GM23338 (cell line): ENCODE measurements around the gene CD24. TPM values are rescaled to one million over a fixed set of nuclear protein-coding genes. Genes with fewer than 3 reads are reported as not detected.

Experiments
- ATAC-seq: fragments of 200-7000 bp; cut with Tn5 transposase; 3 replicates; pipeline ENCODE4 v1.9.1; 2020
- DNase-seq: peaks from one replicate; pipeline ENCODE4 v3.0.0-alpha.2; 2015; ENCODE audit warnings: low spot score
- H2AFZ ChIP-seq: fragments of 200-600 bp; sonication (generic); 2 replicates; pipeline ENCODE4 v1.8.0; 2016; ENCODE audit warnings: antibody characterized with exemption, mild to moderate bottlenecking, moderate library complexity
- H3F3A ChIP-seq: fragments of 200-600 bp; sonication (generic); replicated peaks from 2 replicates; pipeline ENCODE4 v1.8.0; 2017; ENCODE audit warnings: antibody characterized with exemption, mixed run types, low read depth
- H3K27ac ChIP-seq: fragments of 200-600 bp; sonication (generic); 2 replicates; pipeline ENCODE4 v1.6.1; 2016; ENCODE audit warnings: low read depth
- H3K27me3 ChIP-seq: fragments of 200-600 bp; sonication (generic); 2 replicates; pipeline ENCODE4 v1.8.0; 2016; ENCODE audit warnings: mild to moderate bottlenecking, mixed run types, moderate library complexity; ENCODE audit not compliant: insufficient read depth
- H3K36me3 ChIP-seq: fragments of 200-600 bp; sonication (generic); 2 replicates; pipeline ENCODE4 v1.8.0; 2016; ENCODE audit warnings: mild to moderate bottlenecking; ENCODE audit not compliant: insufficient read depth
- H3K4me1 ChIP-seq: fragments of 200-600 bp; sonication (generic); 2 replicates; pipeline ENCODE4 v1.8.0; 2016; ENCODE audit warnings: mild to moderate bottlenecking, moderate library complexity; ENCODE audit not compliant: insufficient read depth
- H3K4me2 ChIP-seq: fragments of 200-600 bp; sonication (generic); 2 replicates; pipeline ENCODE4 v1.7.1; 2017; ENCODE audit warnings: mixed run types
- H3K4me3 ChIP-seq: fragments of 200-600 bp; sonication (generic); 2 replicates; pipeline ENCODE4 v1.6.1; 2016; ENCODE audit warnings: mixed run types
- H3K79me2 ChIP-seq: fragments of 200-600 bp; sonication (generic); replicated peaks from 2 replicates; pipeline ENCODE4 v1.8.0; 2017; ENCODE audit warnings: mild to moderate bottlenecking; ENCODE audit not compliant: insufficient read depth
- H3K9me2 ChIP-seq: fragments of 200-600 bp; sonication (generic); 2 replicates; pipeline ENCODE4 v1.8.0; 2017; ENCODE audit not compliant: insufficient read depth
- H4K20me1 ChIP-seq: fragments of 200-600 bp; sonication (generic); replicated peaks from 2 replicates; pipeline ENCODE4 v1.8.0; 2017; ENCODE audit warnings: mild to moderate bottlenecking; ENCODE audit not compliant: insufficient read depth
- H3K27ac Mint-ChIP-seq: 2 replicates; pipeline ENCODE4 v1.8.0; 2020; ENCODE audit warnings: inconsistent platforms, mild to moderate bottlenecking, moderate library complexity, mixed read lengths
- H3K27me3 Mint-ChIP-seq: 3 replicates; pipeline ENCODE4 v1.8.0; 2022; ENCODE audit warnings: low read depth, mild to moderate bottlenecking, moderate library complexity, mixed read lengths, inconsistent platforms; ENCODE audit not compliant: insufficient read depth, poor library complexity
- H3K36me3 Mint-ChIP-seq: 3 replicates; pipeline ENCODE4 v1.8.0; 2021; ENCODE audit warnings: low read depth, mild to moderate bottlenecking, inconsistent platforms, moderate library complexity, mixed read lengths
- H3K4me1 Mint-ChIP-seq: 3 replicates; pipeline ENCODE4 v1.8.0; 2020; ENCODE audit warnings: mild to moderate bottlenecking, inconsistent platforms, mixed read lengths
- H3K4me3 Mint-ChIP-seq: 3 replicates; pipeline ENCODE4 v1.8.0; 2021; ENCODE audit warnings: moderate library complexity, mild to moderate bottlenecking, inconsistent platforms, mixed read lengths
- H3K9me3 Mint-ChIP-seq: 3 replicates; pipeline ENCODE4 v1.8.0; 2020; ENCODE audit warnings: moderate library complexity, mild to moderate bottlenecking, inconsistent platforms, mixed read lengths
- CREB1 ChIP-seq: fragments of 250-450 bp; sonication (Bioruptor Pico); IDR thresholded peaks from 2 replicates; pipeline ENCODE4 v1.5.0; 2020; ENCODE audit warnings: low read depth, mild to moderate bottlenecking, moderate library complexity
- CTCF ChIP-seq, 2 experiments: fragments of 200-600 bp in 1 of 2; sonication (generic) in 1 of 2; conservative IDR thresholded peaks; 2 replicates each; pipeline versions ENCODE4 v1.5.1 to v1.6.1; 2016 to 2017; ENCODE audit warnings: antibody characterized with exemption in 2 of 2, low read depth in 2 of 2, mild to moderate bottlenecking in 2 of 2, moderate library complexity in 1 of 2
- ETS1 ChIP-seq: IDR thresholded peaks from 2 replicates; pipeline ENCODE4 v1.6.1; 2016; ENCODE audit warnings: antibody characterized with exemption
- JUNB ChIP-seq: IDR thresholded peaks from one replicate; pipeline ENCODE4 v1.6.1; 2016; ENCODE audit warnings: antibody characterized with exemption; ENCODE audit not compliant: unreplicated experiment
- POLR2AphosphoS5 ChIP-seq: IDR thresholded peaks from 2 replicates; pipeline ENCODE4 v1.6.1; 2016; ENCODE audit warnings: antibody characterized with exemption, low read depth
- REST ChIP-seq: IDR thresholded peaks from one replicate; pipeline ENCODE4 v1.6.1; 2018; ENCODE audit warnings: antibody characterized with exemption; ENCODE audit not compliant: unreplicated experiment
- ZNF114 ChIP-seq: fragments of 250-450 bp; sonication (Bioruptor Pico); IDR thresholded peaks from 2 replicates; pipeline ENCODE4 v1.5.0; 2020; ENCODE audit warnings: mild to moderate bottlenecking, moderate library complexity
- ZNF331 ChIP-seq: fragments of 250-450 bp; sonication (Bioruptor Pico); IDR thresholded peaks from 2 replicates; pipeline ENCODE4 v1.5.0; 2020; ENCODE audit warnings: low read depth, mild to moderate bottlenecking, moderate library complexity
- polyA plus RNA-seq: library from polyadenylated mRNA; unstranded; fragments of >200 nt; fragmentation: Nextera tagmentation; extraction: Ambion mirVana; gene quantifications from 2 replicates; pipeline ENCODE4 v1.2.1, GENCODE V29; 2016
- total RNA-seq: library from RNA; depleted of rRNA; stranded (reverse); fragments of >200 nt; shearing (Covaris generic); gene quantifications from 2 replicates; pipeline ENCODE4 v1.2.3, GENCODE V29; 2014

The CD24 gene
- total and polyA plus RNA-seq, 2 experiments from 2014 or later, result 1,373 to 2,907 TPM

- TF ChIP-seq REST (no peak), ETS1 (no peak), CREB1 (CRISPR knock-in tag) (no peak), CTCF (conservative IDR thresholded peaks at IDR 0.05; ENCODE audit: low read depth in 2 of 2) (no peak)
These were observed 34.7 kb downstream of the CD24 start (continued) for GRCh38 chr6:106939848-106940247.

- no peak overlapping the region for H3K27ac ChIP-seq
- no peak overlapping the region for H3K4me3 ChIP-seq
- H3K79me2 ChIP-seq, result no peaks in the 10 kb centered on the region
- H3K4me1 ChIP-seq, result no peaks in the 10 kb centered on the region; the same call in 1 of the 2 replicates
- Mint-ChIP-seq H3K27me3 (peaks cover 2% of the 10 kb centered on the region), H3K9me3 (no peaks in the 10 kb centered on the region), H3K4me3 (no peak overlapping the region), H3K4me1 (peaks cover 6% of the 10 kb centered on the region), H3K27ac (no peak overlapping the region), H3K36me3 (no peaks in the 10 kb centered on the region)
- DNase-seq, result no peak
- H3K36me3 ChIP-seq, result no peaks in the 10 kb centered on the region
- no peak overlapping the region for H3K4me2 ChIP-seq
- no peaks in the 10 kb centered on the region for H3K27me3 ChIP-seq
- H3F3A ChIP-seq, result no peaks in the 10 kb centered on the region
- H3K9me2 ChIP-seq, result peaks cover 8% of the 10 kb centered on the region; the same call in 1 of the 2 replicates
- H2AFZ ChIP-seq, result peak overlapping the region; percentile 67; the same call in 1 of the 2 replicates
- no peak for ATAC-seq
- no peaks in the 10 kb centered on the region for H4K20me1 ChIP-seq
- TF ChIP-seq ZNF114 (CRISPR knock-in tag) (no peak), POLR2AphosphoS5 (no peak), JUNB (no peak), CREB1 (CRISPR knock-in tag) (no peak), CTCF (conservative IDR thresholded peaks at IDR 0.05; ENCODE audit: low read depth in 2 of 2) (no peak), ZNF331 (no peak), REST (no peak)
These were observed 35.3 kb downstream of the CD24 start for GRCh38 chr6:106939208-106939607.
